ENCODE measurements around the gene PNMA5.

GRCh38 chrX:153019166-153019565 is 25.2 kb upstream of the PNMA5 start:
- no peak for TF ChIP-seq ZNF512 (CRISPR knock-in tag; IDR thresholded peaks at IDR 0.05; ENCODE audit: borderline replicate concordance)
- TF ChIP-seq CTCF (IDR thresholded peaks at IDR 0.05), result no peak

All from WTC11 (cell line).